B cell (primary cell): ENCODE data around the gene VWA7. TPM values are rescaled to one million over a fixed set of nuclear protein-coding genes. Genes with fewer than 3 reads are reported as not detected.
"Not testable (repeated sequence)": the region's sequence is repeated elsewhere in the genome, so short reads cannot be mapped to it uniquely, and the experiment has no call there.

Experiments
- ATAC-seq: fragments of 200-7000 bp; cut with Tn5 transposase; one replicate; pipeline ENCODE4 v1.10.0; 2021; ENCODE audit warnings: low read depth, mild to moderate bottlenecking, moderate number of reproducible peaks, moderate library complexity
- CTCF ChIA-PET: fragments of 350-600 bp; sonication (Branson Sonifier 250); formaldehyde crosslinking; loops from one replicate; lab custom pipeline; 2021; ENCODE audit warnings: antibody characterized with exemption, inconsistent platforms; lab: Charles Lee
- POLR2A ChIA-PET: fragments of 350-600 bp; sonication (Branson Sonifier 250); formaldehyde crosslinking; loops from one replicate; lab custom pipeline; 2021; ENCODE audit warnings: antibody characterized with exemption; lab: Charles Lee
- DNase-seq: peaks from one replicate; pipeline ENCODE4 v3.0.0; 2013
- H2AFZ ChIP-seq: 2 replicates; pipeline ENCODE4 v1.6.1; 2012; ENCODE audit warnings: mild to moderate bottlenecking, low read depth, low read length; ENCODE audit not compliant: insufficient read depth, poor library complexity, severe bottlenecking
- H3K27ac ChIP-seq, 2 donors: 1 replicate in 1 of 2; 2 replicates in 1 of 2; pipeline ENCODE4 v1.5.1; 2012 to 2013; ENCODE audit warnings: low read length in 2 of 2, mild to moderate bottlenecking in 2 of 2, moderate library complexity in 1 of 2
- H3K27me3 ChIP-seq, 4 experiments: fragments of 200-600 bp in 1 of 4; sonication (generic) in 1 of 4; replicated peaks in 1 of 4; 1 replicate in 2 of 4; 2 replicates in 2 of 4; pipeline versions ENCODE4 v1.6.1 to v1.7.0; 2013 to 2016; ENCODE audit warnings: low read length in 3 of 4, mild to moderate bottlenecking in 2 of 4, mixed read lengths in 1 of 4, moderate library complexity in 1 of 4; ENCODE audit not compliant: insufficient read depth in 4 of 4, control insufficient read depth in 3 of 4; ENCODE audit errors: control extremely low read depth in 1 of 4
- H3K36me3 ChIP-seq, 2 experiments: replicated peaks in 1 of 2; 1 replicate in 1 of 2; 2 replicates in 1 of 2; pipeline versions ENCODE4 v1.6.1 to v1.7.1; 2013; ENCODE audit warnings: low read length in 1 of 2; ENCODE audit not compliant: insufficient read depth in 2 of 2, control insufficient read depth in 1 of 2; ENCODE audit errors: control extremely low read depth in 1 of 2, extremely low read depth in 1 of 2
- H3K4me1 ChIP-seq, 2 donors: fragments of 200-600 bp in 1 of 2; sonication (generic) in 1 of 2; 1 replicate in 1 of 2; 2 replicates in 1 of 2; pipeline versions ENCODE4 v1.5.1 to v1.6.1; 2013 to 2017; ENCODE audit warnings: low read length in 2 of 2; ENCODE audit not compliant: control insufficient read depth in 2 of 2, insufficient read depth in 2 of 2
- H3K4me2 ChIP-seq: replicated peaks from 2 replicates; pipeline ENCODE3; 2012; ENCODE audit warnings: mild to moderate bottlenecking, low read depth, low read length; ENCODE audit not compliant: poor library complexity, severe bottlenecking
- H3K4me3 ChIP-seq, 5 experiments: fragments of 200-600 bp in 1 of 5; sonication (generic) in 1 of 5; 1 replicate in 3 of 5; 2 replicates in 2 of 5; pipeline versions ENCODE4 v1.5.1 to v1.7.0; 2011 to 2016; ENCODE audit warnings: low read length in 4 of 5, mild to moderate bottlenecking in 4 of 5, low read depth in 2 of 5, control low read depth in 1 of 5, moderate library complexity in 1 of 5; ENCODE audit not compliant: insufficient read depth in 1 of 5; ENCODE audit errors: control extremely low read depth in 1 of 5, extremely low read depth in 1 of 5
- H3K79me2 ChIP-seq: fragments of 200-600 bp; sonication (generic); one replicate; pipeline ENCODE4 v1.6.0; 2016; ENCODE audit warnings: low read length; ENCODE audit not compliant: control insufficient read depth, insufficient read depth
- H3K9ac ChIP-seq: fragments of 200-600 bp; sonication (generic); 2 replicates; pipeline ENCODE4 v1.6.1; 2017; ENCODE audit warnings: mild to moderate bottlenecking, low read length, moderate library complexity
- H3K9me3 ChIP-seq, 3 donors: one replicate each; pipeline versions ENCODE4 v1.6.1 to v1.7.1; 2013; ENCODE audit warnings: low read length in 2 of 3; ENCODE audit not compliant: control insufficient read depth in 2 of 3, insufficient read depth in 1 of 3; ENCODE audit errors: control extremely low read depth in 1 of 3
- H4K20me1 ChIP-seq: 2 replicates; pipeline ENCODE4 v1.6.0; 2012; ENCODE audit warnings: mild to moderate bottlenecking, low read length; ENCODE audit not compliant: insufficient read depth, control insufficient read depth, poor library complexity, severe bottlenecking
- H3K27ac Mint-ChIP-seq: one replicate; pipeline ENCODE4 v1.8.0; 2021; ENCODE audit warnings: mixed read lengths
- H3K27me3 Mint-ChIP-seq: one replicate; pipeline ENCODE4 v1.8.0; 2021; ENCODE audit warnings: mixed read lengths
- H3K4me1 Mint-ChIP-seq: one replicate; pipeline ENCODE4 v1.8.0; 2021; ENCODE audit warnings: mixed read lengths
- H3K4me3 Mint-ChIP-seq: one replicate; pipeline ENCODE4 v1.8.0; 2021; ENCODE audit warnings: mixed read lengths
- H3K9me3 Mint-ChIP-seq: one replicate; pipeline ENCODE4 v1.8.0; 2022; ENCODE audit warnings: mixed read lengths; ENCODE audit not compliant: insufficient read depth
- EZH2 ChIP-seq: IDR thresholded peaks from 2 replicates; pipeline ENCODE4 v1.6.1; 2012; ENCODE audit warnings: borderline replicate concordance, low read depth, mild to moderate bottlenecking, moderate library complexity, low read length; ENCODE audit not compliant: insufficient read depth, poor library complexity, severe bottlenecking
- WGBS: methylation state at CpG from one replicate; pipeline ENCODE4 v1.1.5; 2013; ENCODE audit warnings: missing lambda C conversion rate; ENCODE audit not compliant: insufficient coverage; 5-methylcytosine and 5-hydroxymethylcytosine counted together
- intact Hi-C: fragments of 100-400 bp; cut with micrococcal nuclease; formaldehyde crosslinking; loops from one replicate; pipeline ENCODE4 v1.10.0; 2022
- polyA plus RNA-seq: library from polyadenylated mRNA; depleted of rRNA; stranded (reverse); fragments of >200 nt; gene quantifications from 2 replicates; pipeline ENCODE4 v1.2.3, GENCODE V29; 2012
- total RNA-seq, 2 donors: library from RNA; stranded (reverse); fragments of 120-200 nt in 1 of 2; gene quantifications; 1 replicate in 1 of 2; 2 replicates in 1 of 2; pipeline versions ENCODE4 v1.2.3 to v1.2.4, GENCODE V29; 2013 to 2022
- TF ChIP-seq, protein P1 (sequence below): fragments of 200-600 bp; IDR thresholded peaks from one replicate; pipeline ENCODE4 v1.8.0; 2022; ENCODE audit warnings: antibody characterized with exemption, mild to moderate bottlenecking

VWA7 gene
- total and polyA plus RNA-seq, 2 donors (not counting 1 experiment from before 2014, with no cell fraction given): 5.2 to 6.0 TPM

DNA sequence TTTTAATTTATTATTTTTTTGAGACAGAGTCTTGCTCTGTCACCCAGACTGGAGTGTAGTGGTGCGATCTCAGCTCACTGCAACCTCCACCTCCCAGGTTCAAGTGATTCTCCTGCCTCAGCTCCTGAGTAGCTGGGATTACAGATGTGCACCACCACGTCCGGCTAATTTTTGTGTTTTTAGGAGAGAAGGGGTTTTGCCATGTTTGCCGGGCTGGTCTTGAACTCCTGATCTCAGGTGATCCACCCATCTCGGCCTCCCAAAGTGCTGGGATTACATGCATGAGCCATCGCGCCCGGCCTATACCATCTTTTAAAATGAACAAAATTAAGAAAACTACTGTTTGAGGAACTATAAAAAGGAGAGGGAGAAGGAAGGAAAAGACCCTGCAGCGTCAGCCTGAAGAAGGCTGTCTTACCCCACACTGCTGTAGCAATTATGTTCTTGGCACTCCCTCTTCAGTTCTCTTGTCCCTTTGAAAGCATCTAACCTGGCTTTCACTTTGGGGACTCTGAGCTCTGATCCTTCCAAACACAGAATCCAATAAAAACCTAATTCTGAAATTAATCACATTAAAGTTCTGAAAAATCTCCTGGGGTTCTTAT is 46.6 kb upstream of the VWA7 start:
- H3K9ac ChIP-seq, H3K9me3 ChIP-seq, H3K27ac Mint-ChIP-seq, H3K27me3 ChIP-seq, H3K4me3 ChIP-seq, H3K79me2 ChIP-seq, H3K27ac ChIP-seq, H4K20me1 ChIP-seq, H3K4me3 Mint-ChIP-seq, H3K36me3 ChIP-seq, H3K4me2 ChIP-seq, H2AFZ ChIP-seq, DNase-seq, intact Hi-C loops, ATAC-seq, H3K27me3 Mint-ChIP-seq, H3K9me3 Mint-ChIP-seq: not testable (repeated sequence)
- peaks cover 31% of the 10 kb centered on the region for H3K4me1 Mint-ChIP-seq
- H3K4me1 ChIP-seq: peaks cover 22 to 35% of the 10 kb centered on the region in 2 donors
- ChIA-PET CTCF (interaction anchor here (1.4 kb wide), 1 partner anchor 94 kb away, joined by 4 read pairs; no protein-coding TSS in a partner anchor), POLR2A (interaction anchor here (0.7 kb wide), 1 partner anchor 276 kb away, joined by 3 read pairs; the partner anchor contains the start of gene NFKBIL1)
- 45% methylated on average over 4 of the region's 9 CpGs for WGBS

DNA sequence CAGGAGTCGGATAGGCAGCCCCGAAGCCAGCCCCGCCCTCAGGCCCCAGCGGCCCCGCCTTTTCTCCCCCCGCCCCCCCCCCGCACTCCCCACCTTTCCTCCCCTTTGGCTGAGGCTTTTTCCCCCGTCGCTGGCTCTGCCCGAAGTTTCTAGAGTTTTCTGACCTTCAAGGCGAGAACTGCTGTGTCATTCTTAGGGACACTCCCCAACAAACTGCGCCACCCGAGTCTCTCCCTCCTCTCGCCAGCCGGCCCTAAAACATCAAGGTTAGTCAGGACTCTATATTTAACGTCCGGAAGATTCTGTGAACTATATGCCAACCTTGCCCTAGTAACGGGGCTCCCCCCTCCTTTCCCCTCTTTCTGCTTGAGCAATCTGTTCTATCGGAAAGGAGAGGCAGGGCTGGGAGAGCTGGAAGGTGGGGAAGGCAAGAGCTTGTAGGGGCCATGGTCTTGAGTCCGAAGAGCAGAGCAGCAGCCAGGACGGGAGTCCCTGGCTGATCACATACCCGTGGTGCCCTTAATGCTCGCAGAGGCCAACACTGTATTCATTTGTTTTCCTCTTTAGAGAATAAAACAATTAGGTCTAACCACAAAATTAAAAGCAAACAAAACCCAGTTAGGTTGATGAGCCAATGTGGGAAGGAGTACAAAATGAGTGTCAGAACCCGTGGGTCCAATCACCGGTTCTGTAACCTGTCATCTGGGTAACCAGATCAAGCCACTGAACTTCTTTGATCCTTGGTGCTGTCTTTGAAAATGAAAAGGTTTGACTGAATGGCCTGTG is 45.1 kb upstream of the VWA7 start:
- ATAC-seq (peak; percentile 46), DNase-seq (peak; percentile 74)
- Histone ChIP-seq H3K4me2 (peak overlapping the region; percentile 83), H2AFZ (peak overlapping the region; percentile 84), H3K27ac (peak overlapping the region; percentile 77 to 78), H4K20me1 (no peaks in the 10 kb centered on the region), H3K4me3 (peak overlapping the region in 4 of 5 experiments; percentile 59 to 79 (median 72)), H3K79me2 (no peaks in the 10 kb centered on the region), H3K9me3 (no peaks in the 10 kb centered on the region), H3K9ac (peak overlapping the region; percentile 75), H3K4me1 (peaks cover 30 to 46% of the 10 kb centered on the region in 2 donors), H3K27me3 (no peaks in the 10 kb centered on the region), H3K36me3 (no peaks in the 10 kb centered on the region)
- TF ChIP-seq, protein P1, sequence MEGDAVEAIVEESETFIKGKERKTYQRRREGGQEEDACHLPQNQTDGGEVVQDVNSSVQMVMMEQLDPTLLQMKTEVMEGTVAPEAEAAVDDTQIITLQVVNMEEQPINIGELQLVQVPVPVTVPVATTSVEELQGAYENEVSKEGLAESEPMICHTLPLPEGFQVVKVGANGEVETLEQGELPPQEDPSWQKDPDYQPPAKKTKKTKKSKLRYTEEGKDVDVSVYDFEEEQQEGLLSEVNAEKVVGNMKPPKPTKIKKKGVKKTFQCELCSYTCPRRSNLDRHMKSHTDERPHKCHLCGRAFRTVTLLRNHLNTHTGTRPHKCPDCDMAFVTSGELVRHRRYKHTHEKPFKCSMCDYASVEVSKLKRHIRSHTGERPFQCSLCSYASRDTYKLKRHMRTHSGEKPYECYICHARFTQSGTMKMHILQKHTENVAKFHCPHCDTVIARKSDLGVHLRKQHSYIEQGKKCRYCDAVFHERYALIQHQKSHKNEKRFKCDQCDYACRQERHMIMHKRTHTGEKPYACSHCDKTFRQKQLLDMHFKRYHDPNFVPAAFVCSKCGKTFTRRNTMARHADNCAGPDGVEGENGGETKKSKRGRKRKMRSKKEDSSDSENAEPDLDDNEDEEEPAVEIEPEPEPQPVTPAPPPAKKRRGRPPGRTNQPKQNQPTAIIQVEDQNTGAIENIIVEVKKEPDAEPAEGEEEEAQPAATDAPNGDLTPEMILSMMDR: no peak
- TF ChIP-seq EZH2: no peak
- 3% methylated on average over 15 of the region's 25 CpGs for WGBS
- POLR2A ChIA-PET: interaction anchor here (0.6 to 1.2 kb wide), 6 partner anchors 15 to 170 kb away, joined by 3 to 8 read pairs (median 5); partner anchors contain the start of genes BAG6, LSM2 and VARS1
- Mint-ChIP-seq H3K27me3 (no peaks in the 10 kb centered on the region), H3K4me3 (peak overlapping the region; percentile 89), H3K9me3 (no peaks in the 10 kb centered on the region), H3K27ac (peak overlapping the region; percentile 98), H3K4me1 (peaks cover 35% of the 10 kb centered on the region)
- intact Hi-C loops: no loop called here
- CTCF ChIA-PET: interaction anchor here (0.7 kb wide), 1 partner anchor 8 kb away, joined by 3 read pairs; no protein-coding TSS in a partner anchor
